NCI-H1105 (cell line): Measurements from ENCODE around the gene CPS1.

Experiments
- DNase-seq: peaks from one replicate; lab custom pipeline; 2025; lab: John Stamatoyannopoulos, UW

The CPS1 gene

GRCh38 chr2:210556329-210556980 is at the start of gene CPS1:
CPS1 (plus strand) TSS chr2:210556599; CDS start chr2:210556734, 135 bp downstream.
- DNase-seq, result no peak

GRCh38 chr2:210515911-210516310 is 40.5 kb upstream of the CPS1 start:
- DNase-seq, result no peak

GRCh38 chr2:210517264-210517663 is 39.1 kb upstream of the CPS1 start:
- DNase-seq, result no peak

- no peak for DNase-seq
Measured at GRCh38 chr2:210519594-210519993, 36.8 kb upstream of the CPS1 start.

- DNase-seq, result no peak
Measured at GRCh38 chr2:210522399-210522798, 34.0 kb upstream of the CPS1 start.

- DNase-seq, result no peak
Measured at GRCh38 chr2:210523650-210524289, 32.6 kb upstream of the CPS1 start.

- DNase-seq, result no peak
Measured at GRCh38 chr2:210524533-210524932, 31.9 kb upstream of the CPS1 start.

GRCh38 chr2:210527286-210527685 is 29.1 kb upstream of the CPS1 start:
- no peak for DNase-seq

GRCh38 chr2:210528716-210529115 is 27.7 kb upstream of the CPS1 start:
- DNase-seq, result no peak

- DNase-seq, result no peak
Measured at GRCh38 chr2:210531050-210531449, 25.3 kb upstream of the CPS1 start.

GRCh38 chr2:210531482-210531881 is 24.9 kb upstream of the CPS1 start:
- no peak for DNase-seq

GRCh38 chr2:210533389-210533788 is 23.0 kb upstream of the CPS1 start:
- DNase-seq, result no peak

GRCh38 chr2:210534879-210535278 is 21.5 kb upstream of the CPS1 start:
- DNase-seq, result no peak

- DNase-seq, result no peak
Measured at GRCh38 chr2:210536973-210537650, 19.3 kb upstream of the CPS1 start.

GRCh38 chr2:210539035-210539434 is 17.4 kb upstream of the CPS1 start:
- DNase-seq, result no peak

- DNase-seq, result no peak
Measured at GRCh38 chr2:210539578-210540416, 16.6 kb upstream of the CPS1 start.

GRCh38 chr2:210540471-210540870 is 15.9 kb upstream of the CPS1 start:
- DNase-seq, result no peak

- no peak for DNase-seq
Measured at GRCh38 chr2:210540900-210541289, 15.5 kb upstream of the CPS1 start.

- DNase-seq, result no peak
Measured at GRCh38 chr2:210541290-210541902, 15.0 kb upstream of the CPS1 start.

- no peak for DNase-seq
Measured at GRCh38 chr2:210544007-210544590, 12.3 kb upstream of the CPS1 start.

GRCh38 chr2:210544831-210545230 is 11.6 kb upstream of the CPS1 start:
- no peak for DNase-seq
